HCT116 (cell line): ENCODE results near the gene POC1A. TPM values are rescaled to one million over a fixed set of nuclear protein-coding genes. Genes with fewer than 3 reads are reported as not detected.

Experiments
- ATAC-seq: fragments of 200-7000 bp; cut with Tn5 transposase; 2 replicates; pipeline ENCODE4 v1.9.1; 2020; ENCODE audit warnings: mild to moderate bottlenecking, moderate library complexity
- BruUV-seq: library from RNA; stranded (reverse); fragments of 400-500 nt; replicated peaks from 2 replicates; lab custom pipeline; 2021; lab: Mats Ljungman, UMichigan
- CTCF ChIA-PET: fragments of 300-600 bp; sonication (Branson Sonifier 250); formaldehyde crosslinking; loops from one replicate; lab custom pipeline; 2021; ENCODE audit warnings: antibody characterized with exemption; lab: Charles Lee
- POLR2A ChIA-PET: fragments of 300-600, 350-600 bp; sonication (Branson Sonifier 250); formaldehyde crosslinking; loops from one replicate; lab custom pipeline; 2021; ENCODE audit warnings: antibody characterized with exemption; lab: Charles Lee
- RAD21 ChIA-PET, 2 experiments: fragments of 300-600 bp; sonication (Branson Sonifier 250); formaldehyde crosslinking; loops; one replicate each; lab custom pipeline; 2023; ENCODE audit warnings: low total read pairs in 2 of 2; ENCODE audit not compliant: uncharacterized antibody in 2 of 2, unreplicated experiment in 2 of 2, low non-redundant PET in 1 of 2; lab: Charles Lee
- DNase-seq: peaks from one replicate; pipeline ENCODE4 v3.0.0-alpha.2; 2010; ENCODE audit warnings: low read depth, low spot score
- H2AFZ ChIP-seq: fragments of 200-600 bp; shearing (Covaris generic), sonication (generic); 2 replicates; pipeline ENCODE4 v1.6.1; 2017; ENCODE audit warnings: low read depth, mixed run types, mixed read lengths, antibody characterized with exemption, low read length; ENCODE audit not compliant: poor library complexity, severe bottlenecking
- H3K27ac ChIP-seq: 2 replicates; pipeline ENCODE4 v1.5.1; 2012; ENCODE audit warnings: low read depth, low read length
- H3K27me3 ChIP-seq: fragments of 200-600 bp; sonication (generic); 2 replicates; pipeline ENCODE4 v1.6.1; 2016; ENCODE audit warnings: mixed run types, low read length, mixed read lengths; ENCODE audit not compliant: insufficient read depth
- H3K36me3 ChIP-seq, 2 experiments: fragments of 200-500 bp in 1 of 2; fragments of 200-600 bp in 1 of 2; sonication (Bioruptor generic) in 1 of 2; sonication (generic) in 1 of 2; 2 replicates each; pipeline versions ENCODE4 v1.5.1 to v1.6.1; 2014 to 2016; ENCODE audit warnings: low read length in 2 of 2, inconsistent platforms in 1 of 2, mixed read lengths in 1 of 2, mixed run types in 1 of 2; ENCODE audit not compliant: insufficient read depth in 2 of 2, control insufficient read depth in 1 of 2
- H3K4me1 ChIP-seq, 2 experiments: fragments of 200-600 bp in 1 of 2; sonication (generic) in 1 of 2; 2 replicates each; pipeline versions ENCODE4 v1.5.1 to v1.6.1; 2012 to 2017; ENCODE audit warnings: low read length in 2 of 2, inconsistent platforms in 1 of 2, mild to moderate bottlenecking in 1 of 2, mixed read lengths in 1 of 2, mixed run types in 1 of 2, moderate library complexity in 1 of 2; ENCODE audit not compliant: insufficient read depth in 2 of 2, control insufficient read depth in 1 of 2
- H3K4me2 ChIP-seq: fragments of 200-600 bp; sonication (generic); 2 replicates; pipeline ENCODE4 v1.6.1; 2017; ENCODE audit warnings: mixed run types, low read length, mixed read lengths
- H3K4me3 ChIP-seq, 2 experiments: fragments of 200-600 bp in 1 of 2; sonication (generic) in 1 of 2; replicated peaks in 1 of 2; 2 replicates each; pipeline ENCODE4 v1.5.1; 2011 to 2016; ENCODE audit warnings: low read length in 2 of 2, control low read depth in 1 of 2, low read depth in 1 of 2, mild to moderate bottlenecking in 1 of 2, mixed read lengths in 1 of 2, mixed run types in 1 of 2
- H3K79me2 ChIP-seq: fragments of 200-600 bp; sonication (generic); 2 replicates; pipeline ENCODE4 v1.6.1; 2017; ENCODE audit warnings: mild to moderate bottlenecking, mixed run types, low read length, moderate library complexity, mixed read lengths; ENCODE audit not compliant: insufficient read depth
- H3K9ac ChIP-seq: fragments of 200-600 bp; sonication (generic); 2 replicates; pipeline ENCODE4 v1.6.1; 2016; ENCODE audit warnings: low read length, mixed read lengths
- H3K9me2 ChIP-seq: fragments of 200-600 bp; sonication (generic), shearing (Covaris generic); 2 replicates; pipeline ENCODE4 v1.6.1; 2017; ENCODE audit warnings: mixed run types, mild to moderate bottlenecking, moderate library complexity; ENCODE audit not compliant: insufficient read depth
- H3K9me3 ChIP-seq, 2 experiments: fragments of 200-500 bp in 1 of 2; fragments of 200-600 bp in 1 of 2; sonication (Bioruptor generic) in 1 of 2; sonication (generic) in 1 of 2; 2 replicates each; pipeline ENCODE4 v1.6.1; 2014 to 2017; ENCODE audit warnings: low read length in 2 of 2, mixed read lengths in 2 of 2, inconsistent platforms in 1 of 2, low read depth in 1 of 2, mild to moderate bottlenecking in 1 of 2, mixed run types in 1 of 2, moderate library complexity in 1 of 2; ENCODE audit not compliant: control insufficient read depth in 1 of 2, insufficient read depth in 1 of 2
- H4K20me1 ChIP-seq: fragments of 200-600 bp; sonication (generic), shearing (Covaris generic); 2 replicates; pipeline ENCODE4 v1.6.1; 2017; ENCODE audit warnings: mixed run types, mild to moderate bottlenecking, moderate library complexity; ENCODE audit not compliant: insufficient read depth
- ATF3 ChIP-seq: IDR thresholded peaks from 2 replicates; pipeline ENCODE4 v1.6.1; 2012
- CEBPB ChIP-seq: IDR thresholded peaks from 2 replicates; pipeline ENCODE4 v1.6.1; 2012; ENCODE audit warnings: low read depth
- CTCF ChIP-seq, 3 experiments: fragments of 200-600 bp in 1 of 3; sonication (generic) in 1 of 3; IDR thresholded peaks in 2 of 3; conservative IDR thresholded peaks in 1 of 3; 2 replicates each; pipeline ENCODE4 v1.5.1; 2012 to 2017; ENCODE audit warnings: low read depth in 2 of 3, low read length in 2 of 3, antibody characterized with exemption in 1 of 3, borderline replicate concordance in 1 of 3, control low read depth in 1 of 3, mild to moderate bottlenecking in 1 of 3, mixed read lengths in 1 of 3, mixed run types in 1 of 3, moderate library complexity in 1 of 3; ENCODE audit not compliant: insufficient read depth in 1 of 3
- EGR1 ChIP-seq: IDR thresholded peaks from 2 replicates; pipeline ENCODE4 v1.6.1; 2012; ENCODE audit warnings: low read depth
- EZH2phosphoT487 ChIP-seq: fragments of 200-600 bp; IDR thresholded peaks from 2 replicates; pipeline ENCODE4 v1.6.1; 2018; ENCODE audit warnings: antibody characterized with exemption, borderline replicate concordance
- FOSL1 ChIP-seq: IDR thresholded peaks from 2 replicates; pipeline ENCODE4 v1.6.1; 2012; ENCODE audit warnings: low read depth
- POLR2A ChIP-seq: IDR thresholded peaks from 2 replicates; pipeline ENCODE4 v1.7.0; 2011; ENCODE audit warnings: borderline replicate concordance; ENCODE audit not compliant: insufficient read depth, insufficient read length; ENCODE audit errors: extremely low read depth
- POLR2AphosphoS5 ChIP-seq: IDR thresholded peaks from 2 replicates; pipeline ENCODE4 v1.6.1; 2011; ENCODE audit warnings: mild to moderate bottlenecking, low read depth, low read length, moderate library complexity
- RAD21 ChIP-seq: IDR thresholded peaks from 2 replicates; pipeline ENCODE4 v1.6.1; 2012; ENCODE audit warnings: low read depth, mild to moderate bottlenecking
- SIN3A ChIP-seq: IDR thresholded peaks from 2 replicates; pipeline ENCODE4 v1.6.1; 2012; ENCODE audit warnings: low read depth
- SP1 ChIP-seq: IDR thresholded peaks from 2 replicates; pipeline ENCODE4 v1.6.1; 2012; ENCODE audit warnings: low read depth
- ZBTB33 ChIP-seq: IDR thresholded peaks from 2 replicates; pipeline ENCODE4 v1.6.1; 2011; ENCODE audit warnings: mild to moderate bottlenecking, low read length, moderate library complexity; ENCODE audit not compliant: insufficient replicate concordance; ENCODE audit errors: extremely low read depth
- ZFX ChIP-seq: fragments of 450-650 bp; IDR thresholded peaks from 2 replicates; pipeline ENCODE4 v1.6.1; 2017
- ZNF274 ChIP-seq: fragments of 200-500 bp; sonication (Bioruptor generic); IDR thresholded peaks from 2 replicates; pipeline ENCODE4 v1.6.1; 2014; ENCODE audit warnings: mild to moderate bottlenecking, low read depth, low read length, inconsistent platforms
- intact Hi-C: fragments of 100-400 bp; cut with micrococcal nuclease; formaldehyde crosslinking; loops from 2 replicates; pipeline ENCODE4 v1.10.0; 2022
- total RNA-seq: library from RNA; stranded (reverse); gene quantifications from one replicate; pipeline ENCODE4 v1.2.1, GENCODE V29; 2021; ENCODE audit not compliant: unreplicated experiment

The POC1A gene
- total RNA-seq, 1 experiment from 2014 or later = 34.0 TPM

- Histone ChIP-seq H4K20me1 (no peaks in the 10 kb centered on the region), H3K27me3 (no peaks in the 10 kb centered on the region), H2AFZ (no peak overlapping the region), H3K9ac (no peak overlapping the region), H3K4me1 (peaks cover 11 to 26% of the 10 kb centered on the region in 2 experiments; a peak in 3 of 4 replicates), H3K36me3 (no peaks in the 10 kb centered on the region), H3K27ac (no peak overlapping the region), H3K4me3 (no peak overlapping the region), H3K79me2 (no peaks in the 10 kb centered on the region), H3K4me2 (no peak overlapping the region), H3K9me3 (no peaks in the 10 kb centered on the region), H3K9me2 (no peaks in the 10 kb centered on the region)
- POLR2A ChIA-PET = no interaction called here
- CTCF ChIA-PET = no interaction called here
- no TSS peak for BruUV-seq
- RAD21 ChIA-PET = no interaction called here
- ATAC-seq (peak; percentile 69), DNase-seq (no peak)
- TF ChIP-seq EGR1 (no peak), CEBPB (no peak)
- intact Hi-C loops = no loop called here
These were observed 69.1 kb downstream of the POC1A start for GRCh38 chr3:52084954-52085680.

GRCh38 chr3:52084216-52084945 lies 69.8 kb downstream of the POC1A start:
- Histone ChIP-seq H3K9me3 (no peaks in the 10 kb centered on the region), H3K27me3 (no peaks in the 10 kb centered on the region), H3K4me2 (no peak overlapping the region), H3K9ac (no peak overlapping the region), H3K27ac (no peak overlapping the region), H3K4me3 (no peak overlapping the region), H3K9me2 (no peaks in the 10 kb centered on the region), H3K79me2 (no peaks in the 10 kb centered on the region), H4K20me1 (no peaks in the 10 kb centered on the region), H2AFZ (no peak overlapping the region), H3K4me1 (peaks cover 4 to 18% of the 10 kb centered on the region in 2 experiments; a peak in 3 of 4 replicates), H3K36me3 (no peaks in the 10 kb centered on the region)
- ATAC-seq (peak; percentile 15; the same call in 1 of the 2 replicates), DNase-seq (no peak)
- intact Hi-C loops = no loop called here
- RAD21 ChIA-PET = no interaction called here
- no TSS peak for BruUV-seq
- CTCF ChIA-PET = no interaction called here
- POLR2A ChIA-PET = no interaction called here
- no peak for TF ChIP-seq SP1
- TF ChIP-seq ATF3 = no peak
- no peak for TF ChIP-seq CTCF (IDR thresholded peaks at IDR 0.05 in 2 of 3, conservative IDR thresholded peaks at IDR 0.05 in 1 of 3; ENCODE audit: borderline replicate concordance in 1 of 3, insufficient read depth in 1 of 3, low read depth in 2 of 3, low read length in 2 of 3)
- TF ChIP-seq EZH2phosphoT487 = no peak
- no peak for TF ChIP-seq SIN3A
- TF ChIP-seq RAD21 = no peak
- no peak for TF ChIP-seq FOSL1
- TF ChIP-seq POLR2AphosphoS5 = no peak
- no peak for TF ChIP-seq ZBTB33
- no peak for TF ChIP-seq ZNF274
- no peak for TF ChIP-seq ZFX
- no peak for TF ChIP-seq POLR2A
- no peak for TF ChIP-seq CEBPB
